Measurements from ENCODE around the gene SESN1.

Gene SESN1

DNA sequence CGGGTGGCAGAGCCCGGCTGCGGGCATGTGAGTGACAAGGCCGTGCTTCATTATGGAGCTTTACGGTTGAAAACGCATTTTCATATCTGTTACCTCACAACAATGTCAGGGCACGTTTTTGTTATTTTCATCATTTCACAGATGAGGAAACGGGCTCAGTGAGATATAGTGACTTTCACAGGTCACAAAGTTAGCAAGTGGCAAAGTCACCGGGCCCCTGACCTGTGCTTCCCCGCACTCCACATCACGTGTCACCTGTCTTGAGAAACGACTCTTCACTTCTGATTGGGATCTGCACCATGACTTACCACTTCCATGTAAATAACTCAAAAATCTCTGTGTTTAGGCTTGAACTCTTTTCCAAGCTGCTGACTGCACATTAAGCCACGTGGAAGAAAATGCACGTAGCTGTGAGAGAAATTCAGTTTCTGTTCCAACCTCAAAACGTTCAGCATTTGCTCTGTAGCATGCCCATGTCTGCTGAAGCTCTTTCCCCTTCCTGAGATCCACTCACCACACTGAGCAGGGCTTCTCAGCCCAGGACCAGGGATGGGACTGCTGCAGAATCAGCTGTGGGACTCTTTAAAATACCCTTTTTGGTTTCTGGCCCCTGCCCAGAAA, 139.2 kb downstream of the SESN1 start:
- no peak for DNase-seq

DNA sequence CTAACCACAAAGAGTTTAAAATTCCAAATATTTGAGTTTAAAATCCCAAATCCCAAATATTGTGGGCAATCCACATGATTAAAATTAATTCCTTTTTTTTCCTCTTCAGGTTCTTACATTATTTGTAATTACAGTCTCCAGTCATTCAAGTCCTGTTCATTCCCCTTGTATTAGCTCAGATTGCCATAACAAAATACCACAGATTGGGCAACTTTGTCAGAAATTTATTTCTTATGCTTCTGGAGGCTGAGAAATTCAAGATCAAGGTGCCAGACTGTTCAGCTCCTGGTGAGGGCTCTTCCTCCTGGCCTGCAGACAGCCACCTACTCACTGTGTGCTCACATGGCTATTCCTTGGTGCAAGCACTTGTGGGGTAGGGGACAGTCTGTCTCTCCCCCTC, 141.0 kb downstream of the SESN1 start:
- DNase-seq: no peak

DNA sequence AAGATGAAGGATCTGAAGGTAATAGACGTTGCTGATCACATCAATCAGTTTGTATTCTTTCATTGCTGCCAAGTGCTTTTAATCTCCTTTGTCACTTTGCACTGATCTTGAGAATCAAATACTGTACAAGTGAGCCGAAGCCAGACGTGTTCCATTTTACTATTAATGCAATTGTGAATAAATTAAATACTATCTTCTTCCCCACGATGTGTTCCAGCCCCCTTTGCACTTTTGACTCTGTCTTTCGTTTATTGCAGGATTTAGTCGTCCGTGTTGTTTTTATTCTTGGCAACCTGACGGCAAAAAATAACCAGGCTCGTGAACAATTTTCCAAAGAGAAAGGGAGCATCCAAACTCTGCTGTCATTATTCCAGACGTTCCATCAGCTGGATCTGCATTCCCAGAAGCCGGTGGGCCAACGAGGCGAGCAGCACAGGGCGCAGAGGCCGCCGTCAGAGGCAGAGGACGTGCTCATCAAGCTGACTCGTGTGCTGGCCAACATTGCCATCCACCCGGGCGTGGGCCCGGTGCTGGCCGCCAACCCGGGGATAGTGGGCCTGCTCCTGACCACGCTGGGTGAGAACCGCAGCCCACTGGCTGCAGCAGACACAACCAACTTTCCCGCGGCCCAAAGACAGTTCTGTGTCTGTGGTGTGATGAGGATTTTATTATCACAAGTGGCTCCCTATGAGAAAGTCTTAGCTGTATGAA, 141.7 kb downstream of the SESN1 start:
- no peak for DNase-seq

DNA sequence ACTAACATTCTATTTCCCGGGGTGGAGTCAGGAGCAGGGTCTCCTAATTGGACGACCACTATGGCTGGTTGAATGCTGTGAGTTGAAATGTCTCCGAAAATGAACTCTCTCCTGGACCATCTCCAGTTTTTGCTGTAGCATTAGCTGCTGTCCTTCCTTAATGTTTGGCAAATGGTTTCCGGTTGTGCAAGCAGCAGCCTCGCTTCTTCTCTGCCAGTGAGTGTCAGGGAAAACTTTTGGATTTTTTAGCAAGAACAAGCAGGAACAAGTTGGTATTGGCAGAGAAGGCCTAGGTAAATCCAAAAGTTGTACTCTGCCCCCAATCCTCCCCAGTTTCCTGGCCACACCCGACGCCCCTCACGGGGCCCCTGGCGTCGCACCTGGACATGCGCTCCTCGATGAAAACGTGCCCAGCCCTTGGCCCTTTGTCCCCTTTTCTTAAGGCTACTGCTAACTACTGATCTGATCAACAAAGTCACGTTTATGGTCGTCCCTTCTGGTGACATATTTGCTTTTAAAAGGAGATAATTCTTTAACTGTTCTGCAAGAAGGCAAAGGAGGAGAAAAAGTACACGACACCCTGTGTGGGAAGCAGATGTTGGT, 143.2 kb downstream of the SESN1 start:
- no peak for DNase-seq

DNA sequence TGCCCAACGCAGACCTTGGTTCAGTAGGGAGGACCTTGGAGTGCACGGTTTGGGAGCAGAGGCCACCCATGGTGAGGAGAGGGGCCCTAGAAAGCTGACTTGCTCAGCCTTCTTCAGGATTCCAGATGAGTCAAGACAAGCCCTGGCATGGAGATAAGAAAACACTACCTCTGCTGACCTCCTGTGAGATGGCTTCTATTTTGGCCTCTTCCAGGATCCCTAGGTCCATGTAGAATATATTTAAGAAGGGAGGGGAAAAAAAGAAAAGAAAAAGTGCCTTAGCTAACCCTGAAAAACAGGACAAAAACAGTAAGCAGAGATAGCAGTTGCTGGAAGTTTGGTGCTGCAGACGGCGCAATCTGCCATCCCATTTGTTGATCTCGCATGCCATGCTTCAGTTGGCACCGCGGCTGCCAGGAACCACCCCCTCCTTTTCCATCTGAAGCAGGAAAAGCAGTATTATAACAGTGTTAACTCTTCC, 146.4 kb downstream of the SESN1 start:
- no peak for DNase-seq

DNA sequence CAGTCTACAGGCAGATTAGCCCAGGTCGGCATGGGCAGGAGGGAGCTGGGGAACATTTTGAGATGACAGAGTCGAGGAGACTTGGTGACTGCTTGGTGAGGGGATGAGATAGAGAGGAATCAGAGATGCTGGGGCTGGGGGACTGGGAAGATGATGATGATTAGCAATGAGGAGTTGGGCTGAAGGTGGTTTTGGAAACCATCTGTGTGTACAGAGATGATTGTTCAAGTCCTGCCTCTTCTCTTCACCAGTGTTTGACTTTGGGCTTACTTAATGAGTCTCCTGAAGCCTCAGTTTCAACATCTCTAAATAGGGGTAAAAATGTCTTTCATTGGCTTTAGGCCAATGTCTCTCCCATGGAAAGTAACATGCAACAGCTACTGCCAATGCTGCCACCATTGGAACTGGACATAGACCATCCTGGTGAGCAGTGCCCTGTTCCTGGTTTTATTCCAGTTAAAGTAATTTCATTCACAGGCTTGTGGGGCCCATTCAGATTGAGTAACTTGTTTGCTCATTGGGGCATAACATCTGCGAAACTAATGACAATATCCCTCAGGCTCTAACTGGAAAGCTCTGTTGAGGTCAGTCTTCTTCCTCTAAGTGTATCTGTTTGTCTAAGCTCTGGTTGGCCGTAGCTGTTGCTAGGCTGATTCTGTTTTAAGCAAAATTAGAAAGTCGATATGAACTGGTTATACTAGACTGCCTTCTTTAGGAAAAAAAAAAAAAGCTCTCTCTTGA, 147.4 kb downstream of the SESN1 start:
- no peak for DNase-seq

DNA sequence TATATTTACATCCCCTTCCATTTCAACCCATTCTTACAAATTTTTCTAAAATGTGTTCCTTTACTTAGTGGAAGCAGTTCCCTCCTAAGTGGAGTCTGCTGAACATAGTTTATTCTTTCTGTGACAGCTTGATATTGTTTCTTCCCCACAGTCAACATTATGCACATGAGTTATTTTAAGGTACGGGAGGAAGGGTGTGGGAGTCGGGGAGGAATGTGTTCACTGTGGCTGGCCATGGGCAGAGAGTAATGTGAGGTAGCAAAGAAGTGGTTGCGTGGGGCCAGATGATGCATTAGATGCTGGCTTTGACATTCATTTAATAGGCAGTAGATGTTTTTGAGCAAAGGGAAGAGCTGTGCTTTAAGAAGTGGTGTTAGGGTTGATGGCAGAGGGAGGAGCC, 148.0 kb downstream of the SESN1 start:
- DNase-seq: no peak

DNA sequence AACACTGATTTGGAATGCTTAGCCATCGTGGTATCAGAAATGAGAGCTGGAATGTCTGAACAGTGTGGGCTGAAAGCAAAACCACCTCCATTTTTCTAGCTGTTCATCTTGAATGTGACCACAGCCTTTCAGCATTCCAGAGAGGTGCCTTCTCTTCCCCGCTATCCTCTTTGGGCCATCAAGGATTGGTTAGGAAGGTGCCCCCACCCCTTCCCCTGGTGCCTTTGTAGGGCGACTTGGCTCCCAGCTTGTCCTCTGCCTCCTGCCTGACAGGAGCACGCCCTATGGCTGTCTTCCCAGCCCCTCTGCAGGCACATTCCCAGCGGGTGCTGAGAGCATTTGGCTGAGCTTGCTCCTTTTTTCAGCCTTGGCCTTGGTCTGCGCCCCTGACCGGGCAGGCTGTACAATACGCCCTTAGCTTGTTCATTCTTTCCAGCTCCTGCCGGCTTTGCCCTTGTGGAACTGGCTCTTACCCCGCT, 148.9 kb downstream of the SESN1 start:
- no peak for DNase-seq

DNA sequence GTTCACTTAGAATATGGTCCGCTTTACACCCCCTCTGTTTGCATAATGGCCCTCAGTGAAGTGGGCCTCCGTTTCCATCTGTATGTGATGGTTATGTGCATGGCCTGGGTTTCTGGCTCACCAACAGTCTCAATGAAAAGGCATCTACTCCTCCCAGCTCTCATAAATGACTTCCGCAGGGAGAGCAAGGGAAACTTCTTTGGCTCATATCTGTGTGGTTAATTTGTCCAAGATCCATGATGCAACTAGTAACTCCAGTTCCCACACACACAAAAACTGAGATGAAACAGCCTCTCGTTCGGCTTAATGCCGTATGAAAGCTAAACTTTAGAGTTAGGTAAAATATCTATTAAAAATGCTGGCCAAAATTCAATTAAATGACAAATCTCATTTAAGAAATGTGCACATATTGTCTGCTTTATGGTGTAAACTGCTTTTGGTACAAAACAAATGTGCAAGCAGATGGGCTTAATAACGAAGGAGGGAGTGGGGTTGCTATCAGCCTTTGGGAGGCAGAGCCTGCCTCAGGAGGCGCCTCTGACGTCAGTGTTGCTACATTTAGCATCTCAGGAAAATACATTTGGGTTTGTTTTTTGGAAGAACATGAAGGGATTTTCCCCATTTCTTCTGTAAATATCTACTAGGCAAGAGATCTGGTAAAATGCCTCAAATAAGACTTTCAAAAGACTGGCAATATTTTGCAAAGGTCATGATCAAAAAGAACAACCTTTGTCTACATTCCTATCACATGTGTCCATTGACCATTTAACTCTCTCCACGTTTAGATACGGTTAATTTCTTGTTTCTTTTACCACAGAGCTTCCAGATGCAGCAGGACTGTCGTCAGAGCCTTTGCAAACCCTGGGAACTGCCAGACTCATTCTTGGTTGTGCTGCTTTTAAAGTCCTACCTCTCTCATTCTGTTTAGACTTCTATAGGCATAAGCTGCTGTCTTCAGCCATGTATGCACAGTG, 149.7 kb downstream of the SESN1 start:
- DNase-seq: no peak

DNA sequence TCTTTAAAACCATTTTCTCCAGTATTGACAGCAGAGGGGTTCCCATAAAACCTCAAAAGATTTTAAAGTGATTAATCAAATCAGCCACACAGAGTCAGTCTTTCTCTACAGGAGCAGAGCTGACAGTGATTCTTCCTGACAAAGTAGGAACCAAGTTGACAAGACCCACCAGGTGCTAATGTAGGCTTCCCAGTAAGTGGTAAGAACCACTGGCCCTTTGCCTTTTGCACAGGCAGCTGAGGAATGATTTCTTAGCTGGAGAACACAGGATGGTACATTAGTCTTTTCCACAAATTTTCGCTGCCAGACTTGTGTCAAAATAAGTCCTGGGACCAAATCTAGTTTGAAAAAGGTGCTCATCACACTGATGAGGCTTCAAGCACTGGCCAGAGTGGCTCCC, 150.6 kb downstream of the SESN1 start:
- no peak for DNase-seq

DNA sequence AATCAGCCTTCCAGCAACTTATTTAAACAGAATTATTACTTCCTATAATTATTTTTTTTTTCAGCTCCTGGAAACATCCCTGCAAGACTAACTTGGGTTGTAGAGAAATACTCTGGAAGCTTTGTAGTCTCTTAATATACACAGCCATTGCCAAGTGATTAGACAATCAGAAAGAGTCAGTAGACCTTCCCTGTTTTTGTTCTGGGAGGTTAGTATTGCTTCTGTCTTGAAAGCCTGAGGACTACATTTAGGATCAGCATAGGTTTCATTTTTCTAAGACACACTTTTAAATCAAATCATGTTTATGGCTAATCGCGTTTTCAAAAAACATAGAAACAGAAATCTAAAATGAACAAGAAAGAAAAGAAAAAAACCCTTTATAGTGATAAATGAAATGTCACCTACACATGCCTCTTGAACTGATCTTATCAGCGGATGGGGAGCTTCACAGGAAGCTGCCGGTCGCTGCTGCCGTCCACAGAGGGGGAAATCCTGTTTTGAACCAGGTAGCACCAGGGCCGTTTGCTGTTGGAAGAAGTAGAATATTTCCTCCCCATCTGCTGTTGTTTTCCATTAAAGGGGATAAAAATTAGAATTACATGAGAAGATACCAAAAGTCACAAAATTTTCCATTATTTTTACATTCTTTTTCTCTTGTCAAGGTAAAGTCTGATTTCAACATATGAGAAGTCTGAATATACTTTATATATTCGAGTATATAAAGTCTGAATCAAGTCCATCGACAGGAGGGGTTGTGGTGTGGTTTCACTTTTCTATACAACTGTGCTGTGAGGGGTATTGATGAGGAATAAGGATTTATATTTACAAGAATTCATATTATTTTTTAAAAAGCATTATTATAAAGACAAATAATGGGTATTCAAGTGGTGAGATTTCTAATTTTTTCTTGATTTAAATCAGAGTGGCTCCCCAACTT, 151.8 kb downstream of the SESN1 start:
- DNase-seq: no peak

DNA sequence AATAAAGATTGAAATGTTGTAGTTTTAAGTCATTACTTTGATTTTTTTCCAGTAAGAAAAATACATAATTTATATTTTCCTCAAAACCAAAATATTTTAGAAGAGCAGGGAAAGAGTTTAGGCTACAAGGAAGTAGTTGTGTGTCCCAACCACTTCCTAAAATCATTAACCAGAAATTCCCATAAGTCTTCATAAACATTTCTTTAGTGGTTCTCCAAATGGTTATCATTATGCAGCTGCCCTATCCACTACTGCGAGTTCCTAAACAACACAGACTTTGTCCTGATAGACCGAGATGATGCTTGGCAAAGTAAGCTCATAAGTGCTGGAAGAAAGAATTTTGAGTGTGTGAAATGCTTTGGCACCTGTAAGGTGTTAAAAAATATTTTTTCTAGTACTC, 152.8 kb downstream of the SESN1 start:
- no peak for DNase-seq

DNA sequence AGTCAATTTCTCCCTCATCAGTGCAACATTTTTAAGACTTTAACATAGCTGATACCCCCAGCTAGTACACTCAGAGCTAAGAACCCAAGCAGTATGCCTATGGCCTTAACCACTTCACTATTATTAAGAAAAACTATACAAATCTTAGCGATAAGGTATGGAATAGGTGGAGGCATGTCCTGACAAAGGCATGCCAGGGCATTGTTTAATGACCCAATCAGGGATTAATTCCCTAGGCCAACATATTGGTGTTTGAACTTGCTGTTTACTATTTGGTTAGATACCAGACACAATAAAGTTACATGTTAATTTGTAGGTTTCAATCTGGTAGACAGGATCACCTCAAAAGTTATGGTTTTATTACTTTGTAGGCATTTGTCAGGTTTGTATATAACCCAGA, 153.4 kb downstream of the SESN1 start:
- no peak for DNase-seq

DNA sequence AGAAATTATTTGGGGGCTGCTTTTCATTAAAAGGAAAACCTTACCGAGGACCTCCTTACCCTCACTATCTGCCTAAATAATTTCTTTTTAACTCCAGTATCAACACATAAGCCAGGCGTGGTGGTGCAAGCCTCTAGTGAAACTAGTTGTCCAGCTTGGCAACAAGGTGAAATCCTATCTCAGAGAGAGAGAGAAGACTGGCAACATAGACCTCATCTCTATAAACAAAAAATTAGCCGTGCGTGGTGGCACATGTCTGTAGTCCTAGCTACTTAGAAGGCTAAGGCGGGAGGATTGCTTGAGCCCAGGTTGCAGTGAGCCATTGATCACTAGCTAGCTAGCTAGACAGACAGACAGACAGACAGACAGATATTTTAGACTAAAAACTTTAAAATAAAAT, 153.9 kb downstream of the SESN1 start:
- DNase-seq: no peak

DNA sequence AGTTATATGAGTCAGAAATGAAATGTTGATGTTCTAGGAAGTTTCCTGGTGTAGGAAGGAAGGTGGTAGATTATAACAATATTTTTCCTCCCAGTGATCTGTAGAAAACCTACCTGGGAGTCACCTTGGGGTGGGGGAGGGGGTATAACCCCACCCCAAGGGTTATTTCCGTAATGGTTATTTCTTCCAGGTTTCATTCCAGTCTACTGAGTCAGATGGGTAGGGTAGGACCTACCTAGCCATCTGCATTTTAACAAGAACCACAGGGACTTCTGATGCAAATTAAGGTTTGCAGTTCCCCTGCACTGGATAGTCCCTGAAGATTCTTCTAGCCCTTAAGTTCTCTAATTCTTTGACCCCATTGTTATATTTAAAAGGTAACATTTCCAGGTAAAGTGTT, 157.5 kb downstream of the SESN1 start:
- no peak for DNase-seq

Data from NCI-H2227 treated with DMSO at 0.1 percent for 48 hours (cell line).